ENCODE measurements around the gene HSP90AB1.

The HSP90AB1 gene

DNA sequence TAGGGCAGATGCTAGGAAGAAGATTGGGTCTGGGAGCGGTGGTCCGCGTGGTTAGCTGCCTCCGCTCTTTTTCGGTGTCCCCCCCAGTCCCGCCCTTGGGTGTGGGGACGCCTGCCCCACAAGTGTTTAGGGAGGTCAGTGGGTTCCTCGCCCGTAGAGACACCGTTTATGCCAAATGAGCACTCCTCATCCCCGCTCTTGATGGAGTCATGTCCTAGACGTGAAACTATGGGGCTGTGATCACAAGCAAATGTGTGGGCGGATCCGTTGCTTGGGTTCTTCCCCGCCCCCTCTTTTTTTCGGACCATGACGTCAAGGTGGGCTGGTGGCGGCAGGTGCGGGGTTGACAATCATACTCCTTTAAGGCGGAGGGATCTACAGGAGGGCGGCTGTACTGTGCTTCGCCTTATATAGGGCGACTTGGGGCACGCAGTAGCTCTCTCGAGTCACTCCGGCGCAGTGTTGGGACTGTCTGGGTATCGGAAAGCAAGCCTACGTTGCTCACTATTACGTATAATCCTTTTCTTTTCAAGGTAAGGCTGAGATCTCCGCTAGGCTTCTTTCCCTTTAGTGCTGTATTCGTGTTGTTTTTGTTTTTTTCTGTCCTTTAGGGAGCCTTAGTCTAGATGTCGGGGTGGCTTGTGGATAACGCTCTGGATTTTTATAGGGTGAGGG is at the start of gene HSP90AB1:
Gene HSP90AB1, plus strand, starts transcription at position 439 of the 675 bp plus-strand sequence. CDS start 1,529 bp downstream, outside the sequence.
- DNase-seq: peak; percentile 99

DNA sequence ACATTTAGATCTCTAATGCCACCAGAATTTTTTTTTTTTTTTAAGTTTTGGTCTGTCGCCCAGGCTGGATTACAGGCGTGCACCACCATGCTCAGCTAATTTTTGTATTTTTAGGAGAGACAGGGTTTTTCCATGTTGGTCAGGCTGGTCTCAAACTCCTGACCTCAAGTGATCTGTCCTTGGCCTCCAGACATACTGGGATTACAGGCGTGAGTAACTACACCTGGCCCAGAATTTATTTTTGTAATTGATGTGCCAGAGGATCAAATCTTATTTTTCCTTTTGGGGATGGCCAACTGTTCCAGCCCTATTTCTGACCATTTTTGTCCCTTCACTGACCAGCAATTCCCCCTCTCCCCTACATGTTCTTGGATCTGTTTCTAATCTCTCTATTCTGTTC is 48.2 kb upstream of the HSP90AB1 start:
- DNase-seq: no peak

DNA sequence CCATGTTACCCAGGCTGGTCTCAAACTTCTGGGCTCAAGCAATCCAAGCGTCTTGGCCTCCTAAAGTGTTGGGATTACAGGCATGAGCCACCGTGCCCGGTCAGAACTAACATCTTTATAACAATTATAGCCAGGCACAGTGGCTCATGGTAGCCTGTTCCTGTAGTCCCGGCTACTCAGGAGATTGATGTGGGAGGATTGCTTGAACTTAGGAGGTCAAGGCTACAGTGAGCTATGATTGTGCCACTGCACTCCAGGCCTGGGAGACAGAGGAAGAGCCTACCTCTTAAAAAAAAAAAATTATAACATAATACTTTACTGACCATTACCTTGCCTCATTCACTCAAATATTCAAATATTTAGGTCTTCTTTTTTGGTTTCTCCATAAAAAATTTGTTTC is 47.0 kb upstream of the HSP90AB1 start:
- no peak for DNase-seq

DNA sequence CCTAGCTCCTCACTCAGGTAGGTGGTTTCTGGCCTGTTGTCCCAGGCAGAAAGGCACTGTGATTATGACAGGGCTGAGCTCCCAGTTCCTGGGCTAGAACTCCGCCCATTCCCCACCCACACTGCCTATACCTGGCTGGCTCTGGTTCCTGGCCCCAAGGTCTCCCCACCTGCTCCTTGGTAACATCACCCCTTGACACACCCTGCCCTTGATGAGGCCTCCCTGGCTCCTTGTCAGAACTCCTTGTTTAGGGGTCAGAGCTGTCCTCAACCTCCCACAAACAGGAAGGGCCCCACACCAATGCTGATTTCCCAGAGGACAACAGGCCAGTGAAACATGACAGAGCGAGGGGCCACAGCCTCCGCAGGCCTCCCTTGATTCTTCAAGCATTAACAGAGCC is 45.7 kb upstream of the HSP90AB1 start:
- no peak for DNase-seq

DNA sequence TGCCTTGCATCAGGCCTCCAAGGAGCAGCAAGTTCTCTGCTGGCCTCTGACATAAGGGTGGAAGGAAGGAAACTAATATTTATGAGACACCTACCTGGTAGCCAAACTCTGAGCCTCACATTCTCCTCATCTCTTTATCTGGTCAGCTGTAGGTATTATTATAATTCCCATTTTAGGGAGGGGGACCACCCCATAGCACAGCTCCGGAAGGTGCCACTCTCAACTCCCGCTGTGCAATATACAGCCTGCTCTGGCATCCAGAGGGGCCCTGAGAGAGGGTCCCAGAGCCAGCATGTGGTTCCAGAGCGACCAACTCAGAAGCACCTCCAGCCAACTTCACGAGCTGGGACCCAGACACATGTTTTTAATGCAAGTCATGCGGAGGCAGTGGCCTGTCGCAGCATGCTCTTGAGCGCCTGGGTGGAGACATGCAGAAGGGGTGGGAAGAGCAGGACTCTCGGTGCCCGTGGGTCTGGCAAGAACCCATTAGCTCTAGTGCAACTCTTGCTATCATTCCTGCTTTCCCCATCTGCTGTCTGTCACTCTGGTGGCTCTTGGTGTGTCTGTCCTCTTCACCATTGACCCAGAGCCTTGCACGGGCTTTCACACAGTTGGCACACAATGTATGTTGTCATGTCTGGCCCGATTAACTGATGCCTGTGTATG is 45.1 kb upstream of the HSP90AB1 start:
- DNase-seq: no peak

DNA sequence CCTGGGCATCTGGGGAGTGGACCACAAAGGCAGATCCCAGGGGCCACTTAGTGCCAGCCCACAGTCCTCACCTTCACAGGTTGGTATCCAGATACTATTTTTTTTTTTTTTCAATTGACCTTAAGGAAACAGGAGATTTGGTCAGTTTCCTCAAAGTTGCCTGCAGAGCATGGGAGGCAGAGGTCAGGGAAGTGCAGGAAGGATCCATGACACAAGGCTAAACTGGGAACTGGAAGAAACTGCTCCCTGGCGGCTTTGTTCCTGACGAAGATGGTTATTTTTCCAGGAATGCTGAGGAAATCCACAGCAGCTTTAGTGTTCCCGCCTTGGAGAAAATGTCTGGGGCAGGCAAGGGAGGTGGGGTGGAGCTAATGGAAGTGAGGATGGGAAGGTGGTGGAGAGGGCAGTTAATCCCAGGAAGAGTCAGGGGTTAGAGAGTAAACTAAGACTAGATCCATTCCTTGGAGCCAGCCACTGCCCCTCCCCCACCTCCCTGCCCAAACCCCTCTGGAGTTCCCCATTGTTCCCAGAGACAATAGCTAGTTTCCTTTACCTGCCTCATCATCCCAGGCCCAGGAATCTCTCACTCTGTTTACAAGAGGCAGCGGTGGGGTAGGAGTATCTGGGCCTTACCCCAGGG is 44.4 kb upstream of the HSP90AB1 start:
- no peak for DNase-seq

DNA sequence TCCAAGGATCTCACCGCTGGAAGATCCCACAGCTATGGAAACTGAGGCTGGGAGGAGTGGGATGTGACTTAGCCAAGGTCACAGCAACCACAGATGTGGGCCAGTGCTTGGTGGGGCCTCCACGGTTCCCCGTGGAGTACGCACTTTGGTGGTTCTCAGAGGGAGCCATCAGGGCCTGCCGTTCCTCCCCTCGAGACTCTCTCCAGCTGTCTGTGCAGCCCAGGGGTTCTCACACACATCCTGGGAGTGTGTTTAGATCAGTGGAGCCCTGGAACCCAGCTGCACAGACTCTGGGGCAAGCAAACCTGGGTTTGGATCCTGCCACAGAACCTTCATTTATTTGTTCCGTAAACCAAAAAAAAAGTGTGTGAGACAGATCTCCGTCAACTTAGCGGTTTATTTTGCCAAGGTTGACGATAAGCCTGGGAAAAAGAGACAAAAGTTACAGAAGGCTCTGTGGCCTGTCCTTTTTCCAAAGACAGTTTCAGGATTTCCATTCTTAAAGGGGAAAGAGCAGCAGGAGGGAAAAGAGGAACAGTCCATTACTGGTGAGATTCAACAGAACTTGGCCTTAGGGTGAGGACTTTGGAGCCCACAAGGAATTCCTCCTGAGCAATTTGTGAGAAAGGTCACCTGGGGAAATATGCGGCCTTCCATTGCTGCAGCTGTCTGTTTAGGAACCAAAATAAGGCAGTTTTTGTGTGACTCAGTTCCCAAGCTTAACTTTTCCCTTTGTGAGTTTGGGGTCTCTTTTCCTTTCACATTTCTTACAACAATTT is 43.7 kb upstream of the HSP90AB1 start:
- no peak for DNase-seq

DNA sequence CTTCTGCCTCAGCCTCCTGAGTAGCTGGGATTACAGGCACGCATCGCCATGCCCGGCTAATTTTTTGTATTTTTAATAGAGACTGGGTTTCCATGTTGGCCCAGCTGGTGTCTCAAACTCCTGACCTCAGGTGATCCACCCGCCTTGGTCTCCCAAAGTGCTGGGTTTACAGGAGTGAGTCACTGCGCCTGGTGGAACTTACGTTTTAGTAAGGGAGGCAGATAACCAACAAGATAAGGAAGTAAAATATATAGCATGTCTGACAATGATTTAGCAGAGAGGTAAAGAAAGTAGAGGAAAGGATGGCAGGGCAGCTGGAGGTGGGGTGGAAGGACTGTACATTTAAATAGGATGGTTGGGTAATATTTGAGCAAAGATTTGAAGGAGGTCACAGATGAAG is 42.9 kb upstream of the HSP90AB1 start:
- DNase-seq: no peak

DNA sequence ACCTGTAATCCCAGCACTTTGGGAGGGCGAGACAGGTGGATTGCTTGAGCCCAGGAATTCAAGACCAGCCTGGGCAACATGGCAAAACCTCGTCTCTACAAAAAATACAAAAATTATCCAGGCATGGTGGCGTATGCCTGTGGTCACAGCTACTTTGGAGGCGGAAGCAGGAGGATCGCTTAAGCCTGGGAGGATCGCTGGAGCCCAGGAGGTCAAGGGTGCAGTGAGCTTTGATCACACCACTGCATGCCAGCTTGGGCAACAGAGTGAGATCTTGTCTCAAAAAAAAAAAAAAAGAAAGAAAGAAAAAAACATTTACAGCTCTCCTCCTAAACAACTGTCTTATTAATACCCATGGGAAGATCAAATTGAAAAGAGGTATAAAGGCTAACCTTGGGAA is 38.9 kb upstream of the HSP90AB1 start:
- DNase-seq: no peak

DNA sequence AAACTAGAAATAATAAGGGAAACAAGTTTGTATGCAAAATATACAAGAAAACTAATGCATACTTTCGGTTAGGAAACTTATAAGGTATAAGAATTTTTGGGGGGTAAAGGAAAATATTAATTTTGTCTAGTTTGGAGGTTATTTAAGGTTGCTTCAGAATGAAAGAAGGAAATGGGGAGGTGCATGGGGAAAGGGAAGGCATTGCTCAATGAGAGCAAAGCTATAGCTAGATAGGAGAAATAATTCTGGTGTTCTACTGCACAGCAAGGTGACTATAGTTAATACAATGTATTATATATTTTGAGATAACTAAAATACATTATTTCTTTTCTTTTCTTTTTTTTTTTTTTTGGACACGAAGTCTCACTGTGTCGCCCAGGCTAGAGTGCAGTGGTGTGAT is 35.6 kb upstream of the HSP90AB1 start:
- no peak for DNase-seq

DNA sequence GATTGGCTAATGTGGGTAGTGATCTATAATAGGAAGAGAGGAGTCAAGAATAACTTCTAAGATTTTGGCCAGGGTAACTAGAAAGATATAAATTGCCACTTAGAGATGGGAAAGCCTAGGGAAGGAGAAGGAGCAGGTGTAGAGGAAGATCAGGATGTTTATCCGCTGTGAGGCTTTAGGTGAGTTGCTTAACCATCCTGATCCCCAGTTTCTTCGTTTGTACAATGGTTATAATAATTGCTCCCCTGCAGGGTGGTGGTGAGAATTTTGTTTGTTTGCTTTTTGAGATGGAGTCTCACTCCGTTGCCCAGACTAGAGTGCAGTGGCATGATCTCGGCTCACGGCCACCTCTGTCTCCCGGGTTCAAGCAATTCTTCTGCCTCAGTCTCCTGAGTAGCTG is 32.6 kb upstream of the HSP90AB1 start:
- no peak for DNase-seq

DNA sequence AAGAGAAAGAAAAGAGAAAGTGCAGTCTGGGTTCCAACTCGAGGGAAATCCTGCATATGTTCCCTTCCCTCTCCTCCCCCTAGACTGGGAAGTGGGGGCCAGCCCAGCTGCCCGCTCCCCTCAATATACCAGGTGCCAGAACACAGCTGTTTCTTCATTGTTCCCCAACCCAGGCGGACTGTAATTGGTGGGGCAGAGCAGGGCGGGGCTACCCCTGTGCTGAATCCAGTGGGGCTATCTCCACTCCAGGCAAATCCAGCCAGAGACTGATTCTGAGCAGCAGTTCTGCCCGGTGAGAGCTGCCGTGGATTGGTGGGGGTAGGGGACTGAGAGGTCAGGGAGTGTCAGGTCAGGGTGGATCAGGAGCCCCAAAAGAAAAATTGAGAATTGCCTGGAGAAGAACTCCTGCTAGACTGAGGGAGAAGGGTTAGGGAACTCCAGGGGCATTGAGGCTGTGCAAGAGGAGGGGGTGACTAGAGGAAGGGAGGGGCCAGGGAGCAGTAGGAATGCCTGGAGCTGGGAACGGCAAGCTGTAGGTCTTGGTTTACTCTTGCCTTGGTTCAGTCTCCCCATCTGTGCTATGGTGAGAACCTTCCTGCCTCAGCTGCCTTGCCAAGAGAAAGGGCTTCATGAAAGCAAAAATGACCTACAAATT is 30.1 kb upstream of the HSP90AB1 start, which contains the start of gene MYMX:
Gene MYMX, plus strand, starts transcription at position 250 of the 655 bp plus-strand sequence. CDS start 546 bp downstream, outside the sequence.
- DNase-seq: peak; percentile 23

DNA sequence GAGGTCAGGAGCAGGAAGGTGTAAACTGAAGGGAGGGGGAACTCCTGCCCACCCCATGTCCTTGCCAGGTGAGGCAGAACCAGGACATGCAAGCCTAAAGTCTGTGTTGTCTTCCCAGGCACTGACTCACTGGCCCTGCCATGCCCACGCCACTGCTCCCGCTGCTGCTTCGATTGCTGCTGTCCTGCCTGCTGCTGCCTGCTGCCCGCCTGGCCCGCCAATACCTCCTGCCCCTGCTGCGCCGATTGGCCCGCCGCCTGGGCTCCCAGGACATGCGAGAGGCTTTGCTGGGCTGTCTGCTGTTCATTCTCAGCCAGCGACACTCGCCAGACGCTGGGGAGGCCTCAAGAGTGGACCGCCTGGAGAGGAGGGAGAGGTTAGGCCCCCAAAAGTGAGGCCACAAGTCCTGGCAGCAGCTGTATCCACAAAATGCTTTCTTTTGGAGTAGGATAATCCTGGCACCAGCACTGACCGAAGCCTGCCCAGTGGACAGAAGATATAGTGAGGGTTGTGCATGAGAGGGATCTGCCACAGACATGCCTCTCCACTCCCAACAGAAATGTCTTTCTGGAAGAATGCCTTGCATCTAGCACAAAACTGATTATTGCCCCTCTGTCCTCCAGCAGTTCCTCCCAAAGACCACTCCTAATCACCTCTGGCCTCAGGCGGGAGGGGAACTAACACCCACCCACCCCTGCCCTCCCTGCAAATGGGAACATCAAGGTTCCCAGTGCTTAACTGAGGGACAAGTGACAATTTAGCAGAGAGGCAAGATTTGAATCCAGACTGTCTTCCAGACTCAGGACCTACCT is 29.4 kb upstream of the HSP90AB1 start:
- DNase-seq: no peak

DNA sequence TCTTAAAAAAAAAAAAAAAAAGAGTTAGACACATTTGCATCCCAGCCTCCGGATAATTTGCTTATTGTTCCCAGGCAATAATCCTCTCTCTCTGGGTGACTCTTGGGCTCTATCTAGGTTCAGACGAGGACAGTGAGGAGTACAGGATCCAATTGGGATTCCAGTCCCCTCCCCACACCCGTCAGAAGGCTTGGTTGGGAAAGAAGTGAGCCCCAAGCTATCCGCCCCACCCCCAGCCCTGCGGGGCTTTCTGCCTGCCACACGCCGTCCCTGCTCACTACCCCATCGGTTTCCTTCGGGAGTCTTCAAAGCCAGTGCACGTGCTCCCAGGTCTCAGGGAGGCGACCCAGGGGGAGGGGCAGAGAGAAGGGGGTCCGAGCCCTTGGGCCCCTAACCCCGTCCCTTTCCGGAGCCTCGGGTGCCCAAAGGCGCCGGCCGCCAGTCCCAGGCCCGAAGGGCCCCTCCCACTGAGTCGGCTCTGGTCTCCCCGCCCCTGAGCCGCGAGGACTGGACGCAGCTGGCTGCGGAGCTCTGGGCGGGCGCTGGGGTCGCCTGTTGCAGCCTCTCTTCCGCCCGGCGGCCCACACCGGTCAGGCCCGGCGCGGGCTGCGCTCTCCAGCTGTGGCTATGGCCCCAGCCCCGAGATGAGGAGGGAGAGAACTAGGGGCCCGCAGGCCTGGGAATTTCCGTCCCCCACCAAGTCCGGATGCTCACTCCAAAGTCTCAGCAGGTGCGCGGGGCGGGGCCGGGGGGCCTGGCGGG is 27.7 kb upstream of the HSP90AB1 start:
- peak; percentile 88 for DNase-seq

DNA sequence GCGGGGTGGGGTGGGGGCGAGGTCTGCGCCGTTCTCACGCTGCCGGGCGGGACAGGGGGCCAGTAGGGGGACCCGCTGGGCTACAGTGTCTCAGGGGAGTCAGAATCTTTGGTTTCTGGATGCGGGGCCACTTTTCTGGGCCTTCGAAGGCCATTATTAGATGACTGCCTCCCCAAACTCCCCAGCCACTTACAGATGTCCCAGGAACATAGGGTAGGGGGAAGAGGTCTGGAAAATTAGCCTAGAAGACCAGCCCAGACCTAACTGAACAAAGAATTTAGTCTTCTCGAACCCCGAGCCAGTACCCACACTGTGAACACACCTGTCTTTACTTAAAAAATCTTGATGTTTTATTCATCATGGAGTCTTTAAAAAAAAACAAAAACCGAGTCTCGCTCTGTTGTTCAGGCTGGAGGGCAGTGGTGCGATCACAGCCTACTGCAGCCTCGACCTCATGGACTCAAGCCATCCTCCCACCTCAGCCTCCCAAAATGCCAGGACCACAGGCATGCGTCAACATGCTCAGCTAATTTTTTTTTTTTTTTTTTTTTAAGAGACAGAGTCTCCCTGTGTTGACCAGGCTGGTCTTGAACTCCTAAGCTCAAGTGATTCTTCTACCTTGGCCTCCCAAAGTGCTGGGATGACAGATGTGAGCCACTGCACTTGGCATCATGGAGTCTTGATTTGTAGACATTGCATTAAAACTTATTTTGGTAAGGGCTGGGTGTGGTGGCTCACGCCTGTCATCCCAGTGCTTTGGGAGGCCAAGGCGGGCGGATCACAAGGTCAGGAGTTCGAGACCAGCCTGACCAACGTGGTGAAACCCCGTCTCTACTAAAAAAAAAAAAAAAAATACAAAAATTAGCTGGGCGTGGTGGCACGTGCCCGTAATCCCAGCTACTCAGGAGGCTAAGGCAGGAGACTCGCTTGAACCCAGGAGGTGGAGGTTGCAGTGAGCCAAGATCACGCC is 26.8 kb upstream of the HSP90AB1 start:
- no peak for DNase-seq

DNA sequence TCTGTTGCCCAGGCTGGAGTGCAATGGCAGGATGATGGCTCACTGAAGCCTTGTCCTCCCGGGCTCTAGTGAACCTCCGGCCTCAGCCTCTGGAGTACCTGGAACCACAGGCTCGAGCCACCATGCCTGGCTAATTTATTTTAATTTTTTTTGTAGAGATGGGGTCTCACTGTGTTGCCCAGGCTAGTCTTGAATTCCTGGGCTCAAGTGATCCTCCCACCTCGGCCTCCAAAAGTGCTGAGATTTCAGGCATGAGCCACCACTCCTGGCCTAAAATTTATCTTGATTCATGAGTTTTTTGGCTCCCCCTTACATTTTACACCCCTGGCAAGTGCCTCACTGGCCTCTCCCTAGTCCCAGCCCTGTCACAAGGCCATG is 26.0 kb upstream of the HSP90AB1 start:
- DNase-seq: no peak

DNA sequence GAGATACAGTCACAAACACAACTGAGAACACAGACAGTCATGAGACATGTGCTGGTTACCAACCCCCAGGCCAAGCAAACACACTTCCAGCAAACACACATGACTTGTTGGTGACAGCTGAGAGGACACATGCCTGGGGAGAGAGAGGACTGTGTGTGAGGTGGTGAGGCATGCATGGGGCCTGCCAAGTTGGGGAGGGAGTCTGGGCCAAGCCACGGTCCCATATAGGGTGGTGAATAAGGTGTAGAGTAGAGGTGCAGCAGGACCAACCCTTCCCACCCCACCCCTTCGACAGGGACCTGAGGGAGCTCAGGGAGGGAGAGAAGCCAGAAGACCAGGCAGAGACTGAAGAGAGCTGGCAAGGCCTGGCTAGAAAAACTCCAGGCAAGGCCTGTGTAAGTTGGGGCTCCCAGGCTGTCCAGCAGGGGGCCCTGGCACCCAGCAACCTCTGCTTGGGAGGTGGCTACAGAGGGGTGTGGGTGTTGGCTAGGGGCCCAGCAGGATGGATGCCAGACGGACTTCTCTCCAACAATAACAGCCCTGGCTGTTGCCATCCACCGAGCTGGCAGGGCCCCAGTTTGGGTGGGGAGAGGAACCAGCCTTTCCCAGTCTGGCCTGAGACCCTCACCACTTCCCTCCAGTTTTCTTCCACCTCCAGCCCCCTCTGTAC is 25.5 kb upstream of the HSP90AB1 start:
- DNase-seq: peak; percentile 93

DNA sequence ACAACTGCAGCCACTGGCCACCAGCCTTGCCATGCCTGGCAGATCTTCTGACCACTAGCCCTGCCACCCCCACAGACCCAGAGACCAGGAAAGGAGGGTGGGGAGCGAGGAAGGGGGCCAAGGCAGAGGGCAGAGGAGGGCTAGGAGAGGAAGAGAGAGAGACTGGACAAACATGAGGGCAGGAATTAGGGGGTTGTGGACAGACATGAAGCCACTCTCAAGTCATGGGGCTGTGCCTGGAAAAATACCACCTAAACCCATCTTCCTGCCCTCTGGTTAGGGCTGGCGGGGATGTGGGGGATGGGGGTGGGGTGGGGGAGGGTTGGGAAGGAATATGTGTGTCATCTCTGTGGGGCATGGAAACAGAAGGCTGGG is 25.0 kb upstream of the HSP90AB1 start:
- DNase-seq: no peak

Measured in OCI-M1 (cell line).